OCI-LY3 (cell line): ENCODE measurements around the gene CARM1.

Experiments used
- CTCF ChIP-seq: fragments of 200-600, 300-600 bp; sonication (generic); IDR thresholded peaks from 2 replicates; pipeline ENCODE4 v1.5.1; 2014; ENCODE audit warnings: antibody characterized with exemption, low read length, low read depth
- EZH2phosphoT487 ChIP-seq: fragments of 200-600 bp; shearing (Covaris generic); IDR thresholded peaks from 2 replicates; pipeline ENCODE4 v1.6.1; 2018; ENCODE audit warnings: antibody characterized with exemption, mixed run types, low read depth

- no peak for TF ChIP-seq CTCF
- no peak for TF ChIP-seq EZH2phosphoT487
Measured at GRCh38 chr19:10895920-10896319, 24.6 kb downstream of the CARM1 start.
